GM12872 (cell line): ENCODE measurements around the gene KRT77.

Experiments
- CTCF ChIP-seq: IDR thresholded peaks from 3 replicates; pipeline ENCODE4 v1.5.1; 2011; ENCODE audit warnings: low read depth, mild to moderate bottlenecking, low read length, moderate library complexity; ENCODE audit not compliant: insufficient read depth

KRT77 gene

GRCh38 chr12:52730793-52731192 lies 27.5 kb upstream of the KRT77 start:
- no peak for TF ChIP-seq CTCF

DNA sequence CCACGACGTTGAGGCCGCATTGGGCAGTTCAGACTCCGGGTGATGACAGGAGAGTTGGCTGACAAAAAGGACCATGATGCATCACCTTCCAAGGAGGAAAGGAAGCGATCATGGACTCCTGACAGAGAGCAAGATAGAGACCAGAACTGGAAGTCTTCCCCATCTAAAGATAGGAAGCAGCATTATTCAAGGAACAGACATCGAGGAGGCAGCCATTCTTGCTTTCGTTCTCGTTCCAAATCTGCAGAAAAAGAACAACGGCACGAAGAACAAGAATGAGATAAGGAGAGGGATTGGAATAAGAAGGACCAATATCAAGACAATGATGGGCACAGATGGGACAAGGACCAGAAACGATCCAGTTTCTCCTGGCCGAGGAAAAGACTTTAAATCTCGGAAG lies 27.1 kb upstream of the KRT77 start:
- TF ChIP-seq CTCF, result no peak

DNA sequence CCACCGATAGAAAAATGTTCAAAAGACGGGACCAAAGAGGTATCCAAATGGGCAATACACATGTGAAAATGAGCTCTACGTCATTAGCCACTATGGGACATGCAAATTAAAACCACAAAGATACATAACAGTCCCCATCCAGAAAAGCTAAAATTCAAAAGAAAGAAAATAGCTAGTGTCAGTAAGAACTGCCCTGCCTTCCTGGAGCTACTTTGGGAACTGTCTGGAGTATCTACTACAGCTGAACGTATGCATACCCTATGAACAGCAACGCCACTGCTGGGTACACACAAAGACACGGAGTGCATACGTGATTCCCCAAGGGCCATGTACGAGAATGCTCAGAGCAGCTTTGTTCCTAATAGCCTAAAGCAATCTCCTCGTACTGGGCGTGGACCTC lies 25.8 kb upstream of the KRT77 start:
- no peak for TF ChIP-seq CTCF

DNA sequence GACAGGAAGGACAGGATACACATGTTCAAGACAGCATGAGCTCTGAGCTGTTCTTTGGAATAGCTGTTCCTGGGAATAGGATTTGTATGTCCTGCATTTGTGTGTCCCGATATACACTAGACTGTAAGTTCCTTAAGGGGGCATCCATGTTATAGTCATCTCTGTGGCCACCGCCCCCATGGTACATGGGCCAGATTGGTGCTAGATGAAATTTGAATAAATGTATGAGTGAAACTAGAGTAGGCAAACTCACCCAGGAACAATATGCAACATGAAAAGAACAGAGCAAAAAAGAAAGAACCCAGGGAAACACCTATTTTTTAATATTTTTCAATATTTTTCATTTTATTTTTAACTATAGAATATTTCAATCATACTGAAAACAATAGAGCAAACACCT lies 25.1 kb upstream of the KRT77 start:
- TF ChIP-seq CTCF, result no peak

DNA sequence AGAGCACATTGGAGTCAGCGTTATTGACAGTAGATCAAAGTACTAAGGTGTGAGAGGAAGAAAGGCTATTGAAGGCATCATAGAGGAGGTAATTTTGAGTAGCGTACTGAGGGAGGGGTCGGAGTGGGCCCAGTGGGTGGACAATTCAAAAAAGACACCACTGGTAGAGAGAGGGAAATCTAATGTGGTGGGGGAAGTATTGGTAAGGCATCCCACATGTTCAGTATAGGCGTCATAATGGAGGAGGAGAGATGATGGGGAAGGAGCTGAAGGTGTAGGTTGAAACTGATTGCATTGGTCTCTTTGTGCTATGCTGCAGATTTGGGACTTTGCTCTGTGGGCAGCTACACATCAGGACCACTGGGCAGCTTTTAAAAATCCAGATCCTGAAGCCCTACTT lies 23.7 kb upstream of the KRT77 start:
- TF ChIP-seq CTCF, result no peak

- no peak for TF ChIP-seq CTCF
These were observed 23.1 kb upstream of the KRT77 start for GRCh38 chr12:52726451-52726850.

- no peak for TF ChIP-seq CTCF
These were observed 21.1 kb upstream of the KRT77 start for GRCh38 chr12:52724384-52724783.

GRCh38 chr12:52722680-52723079 lies 19.4 kb upstream of the KRT77 start:
- TF ChIP-seq CTCF, result no peak
